GM18951 (cell line): Measurements from ENCODE around the gene PROM1.

Source experiments
- POLR2A ChIP-seq: IDR thresholded peaks from 4 replicates; pipeline ENCODE4 v1.6.1; 2011; ENCODE audit warnings: mild to moderate bottlenecking; ENCODE audit not compliant: insufficient read length, insufficient read depth; ENCODE audit errors: extremely low read depth
- in situ Hi-C: fragments of 300-500 bp; cut with MboI; formaldehyde crosslinking; loops from one replicate; pipeline ENCODE4 v1.12.0; 2022; ENCODE audit warnings: low sequenced_read_pairs, mixed read lengths, inconsistent platforms; ENCODE audit not compliant: unreplicated experiment

PROM1 gene

DNA sequence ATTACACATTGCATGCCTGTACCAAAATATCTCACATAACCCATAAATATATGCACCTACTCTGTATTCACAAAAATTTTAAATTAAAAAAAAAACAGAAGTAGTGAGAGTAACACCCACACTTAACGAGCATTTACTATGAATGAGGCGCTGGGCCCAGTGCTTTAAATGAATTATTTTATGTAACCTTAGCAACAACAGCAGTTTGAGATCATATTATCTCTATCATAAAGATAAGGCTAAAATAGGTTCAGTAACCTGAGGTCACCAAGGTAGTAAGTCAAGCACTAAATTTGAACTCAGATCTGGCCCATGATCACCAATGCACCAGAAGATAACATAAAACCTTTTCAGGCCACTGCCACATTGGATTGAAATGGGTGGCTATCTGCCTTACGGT lies 5.3 kb upstream of the PROM1 start:
- no peak for TF ChIP-seq POLR2A
- in situ Hi-C loops = no loop called here

DNA sequence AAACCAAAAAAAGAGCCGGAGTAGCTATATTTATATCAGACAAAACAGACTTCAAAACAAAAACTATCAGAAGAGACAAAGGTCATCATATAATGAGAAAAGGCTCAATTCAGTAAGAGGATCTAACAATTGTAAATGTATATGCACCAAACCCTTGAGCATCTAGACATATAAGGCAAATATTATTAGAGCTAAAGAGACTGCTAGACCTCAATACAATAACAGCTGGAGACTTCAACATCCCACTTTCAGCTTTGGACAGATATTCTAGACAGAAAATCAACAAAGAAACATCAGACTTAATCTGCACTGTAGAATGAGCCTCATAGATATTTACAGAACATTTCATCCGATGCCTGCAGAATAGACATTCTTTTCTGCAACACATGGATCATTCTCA lies 4.8 kb upstream of the PROM1 start:
- no peak for TF ChIP-seq POLR2A
- in situ Hi-C loops = no loop called here

DNA sequence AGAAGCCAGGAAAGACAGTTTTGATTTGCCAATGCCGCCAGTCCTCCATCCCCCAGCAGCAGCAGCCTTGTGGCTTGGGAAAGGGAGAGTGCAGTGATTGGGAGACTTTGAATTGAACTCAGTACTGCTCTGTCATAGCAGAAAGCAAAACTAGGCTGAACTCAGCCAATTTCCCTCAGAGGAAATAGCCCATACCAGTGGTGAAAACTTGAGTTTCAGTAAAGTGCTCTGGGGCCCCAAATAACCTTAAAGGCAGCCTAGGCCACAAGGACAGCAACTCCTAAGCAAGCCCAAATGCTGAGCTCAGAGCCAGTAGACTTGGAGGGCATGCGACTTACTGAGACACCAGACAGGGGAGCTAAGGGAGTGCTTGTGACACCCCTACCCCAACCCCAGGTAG lies 2.0 kb upstream of the PROM1 start:
- in situ Hi-C loops = no loop called here
- TF ChIP-seq POLR2A = no peak

DNA sequence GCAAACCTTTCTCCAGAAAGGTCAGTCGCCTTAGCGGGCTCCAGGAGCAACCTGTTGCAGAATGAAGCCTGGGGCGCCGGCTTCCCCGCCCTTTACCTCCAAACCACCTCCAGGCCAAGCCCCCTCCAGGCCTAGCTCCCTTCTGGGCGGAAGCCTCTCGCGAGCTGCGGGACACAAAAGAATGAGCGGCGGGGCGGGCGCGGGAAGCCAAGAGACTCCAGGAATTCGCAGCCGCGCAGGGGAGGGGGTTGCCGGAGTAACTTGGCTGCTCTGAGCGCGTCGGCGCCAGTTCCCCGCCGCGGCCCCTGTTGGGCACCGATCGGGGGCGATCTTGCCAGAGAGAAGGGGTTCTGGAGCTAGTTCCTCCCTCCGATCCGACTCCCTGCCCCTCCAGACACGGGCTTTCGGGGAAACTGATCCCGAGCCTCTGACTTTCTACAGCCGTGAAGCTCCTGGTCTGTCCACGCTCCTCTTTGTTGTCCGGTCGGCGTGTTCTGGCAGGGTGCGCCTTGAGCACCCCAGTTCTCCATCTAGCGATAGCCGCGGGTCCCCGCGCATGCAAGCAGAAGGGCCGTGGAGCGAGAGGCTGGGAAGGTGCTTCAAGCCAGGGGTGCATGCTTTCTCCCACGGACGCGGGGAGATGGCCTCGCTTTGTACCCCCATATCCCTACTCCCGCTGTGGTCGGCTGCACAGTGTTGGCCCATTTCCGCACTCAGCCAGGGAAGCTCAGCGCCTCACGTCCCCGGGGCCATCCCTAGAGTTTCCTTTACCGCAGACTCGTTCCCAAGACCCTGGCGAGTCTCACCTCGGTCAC lies 1.2 kb downstream of the PROM1 start:
- in situ Hi-C loops = no loop called here
- TF ChIP-seq POLR2A = no peak

DNA sequence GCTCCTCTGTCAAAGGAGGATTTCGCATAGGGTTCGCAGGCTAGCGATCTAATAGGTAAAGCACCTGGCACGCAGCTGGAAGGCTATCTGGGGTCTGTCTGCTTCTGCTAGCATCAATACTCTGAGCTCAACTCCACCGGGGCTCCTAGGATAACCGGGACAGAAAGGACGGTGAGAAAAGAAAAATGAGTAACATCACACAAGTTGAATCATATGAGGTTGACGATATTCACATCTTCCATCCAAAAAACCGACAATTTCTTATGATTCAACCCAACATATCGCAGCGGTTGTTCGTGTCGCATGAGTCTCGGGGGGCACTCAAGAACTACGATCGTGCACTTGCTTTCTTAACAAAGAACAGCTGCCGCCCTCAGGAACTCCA lies 1.8 kb downstream of the PROM1 start:
- TF ChIP-seq POLR2A = no peak
- in situ Hi-C loops = no loop called here

DNA sequence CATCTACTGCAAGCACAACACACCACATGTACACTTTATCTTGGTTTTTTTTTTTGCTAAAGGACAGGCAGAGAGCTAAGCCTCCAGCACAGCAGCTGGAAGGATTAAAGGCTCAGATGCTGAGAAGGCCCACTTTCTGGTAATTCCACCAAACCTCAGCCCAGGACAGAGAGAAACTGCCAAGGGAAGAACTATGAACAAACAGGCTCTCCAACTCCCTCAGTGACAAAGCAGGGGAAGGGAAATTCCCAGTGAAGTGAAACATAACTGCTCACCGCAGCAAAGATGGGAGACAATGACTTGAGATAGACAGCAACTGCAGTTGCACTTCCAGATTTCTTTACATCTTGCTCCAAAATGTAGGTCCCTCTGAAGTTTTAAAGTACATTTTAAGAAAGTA lies 4.8 kb downstream of the PROM1 start:
- TF ChIP-seq POLR2A = no peak
- in situ Hi-C loops = no loop called here

DNA sequence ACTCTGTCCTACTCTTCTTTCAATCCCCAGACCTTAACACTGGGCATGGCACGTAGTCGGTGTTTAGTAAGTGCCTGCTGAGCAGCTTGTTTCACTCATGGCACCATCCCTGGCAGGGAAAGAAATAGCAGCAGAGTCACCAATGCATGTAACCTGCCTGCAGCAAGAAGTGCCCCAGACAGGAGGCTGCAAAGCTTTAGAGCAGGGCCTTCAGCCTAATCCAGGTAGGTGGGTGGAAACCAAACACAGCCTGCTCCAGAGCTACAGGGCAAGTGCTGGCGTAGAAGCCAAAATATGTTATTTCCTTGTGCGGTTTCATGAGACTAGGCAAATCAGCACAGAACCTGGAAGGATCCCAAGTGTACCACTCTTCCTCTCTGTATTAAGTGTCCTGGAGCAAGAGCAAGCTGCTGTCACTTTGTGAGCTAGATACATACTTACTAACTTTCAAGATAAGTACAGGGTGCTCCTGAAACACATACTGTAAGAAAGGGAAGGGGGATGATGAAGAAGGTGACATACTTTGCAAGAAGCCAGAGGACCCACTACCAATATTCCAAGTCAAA lies 5.5 kb downstream of the PROM1 start:
- in situ Hi-C loops = no loop called here
- TF ChIP-seq POLR2A = no peak

DNA sequence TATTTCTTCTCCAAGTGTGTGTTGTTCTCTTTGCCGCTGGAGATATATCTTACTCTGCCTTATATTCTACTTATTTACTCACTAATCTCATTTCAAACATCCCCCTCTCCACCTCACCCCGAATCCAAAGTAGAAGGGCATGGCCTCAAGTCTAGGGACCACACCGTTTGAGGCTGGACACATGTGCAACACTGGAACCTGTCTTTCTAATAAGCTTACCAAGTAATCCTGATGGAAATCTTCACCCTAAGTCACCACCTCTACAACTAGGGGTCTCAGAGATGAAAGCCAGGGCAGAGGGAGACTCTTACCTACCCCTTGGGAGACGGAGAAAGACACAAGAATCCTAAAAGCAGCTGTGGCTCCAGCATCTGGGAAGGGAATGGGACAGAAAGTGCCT lies 6.0 kb downstream of the PROM1 start:
- in situ Hi-C loops = no loop called here
- no peak for TF ChIP-seq POLR2A

DNA sequence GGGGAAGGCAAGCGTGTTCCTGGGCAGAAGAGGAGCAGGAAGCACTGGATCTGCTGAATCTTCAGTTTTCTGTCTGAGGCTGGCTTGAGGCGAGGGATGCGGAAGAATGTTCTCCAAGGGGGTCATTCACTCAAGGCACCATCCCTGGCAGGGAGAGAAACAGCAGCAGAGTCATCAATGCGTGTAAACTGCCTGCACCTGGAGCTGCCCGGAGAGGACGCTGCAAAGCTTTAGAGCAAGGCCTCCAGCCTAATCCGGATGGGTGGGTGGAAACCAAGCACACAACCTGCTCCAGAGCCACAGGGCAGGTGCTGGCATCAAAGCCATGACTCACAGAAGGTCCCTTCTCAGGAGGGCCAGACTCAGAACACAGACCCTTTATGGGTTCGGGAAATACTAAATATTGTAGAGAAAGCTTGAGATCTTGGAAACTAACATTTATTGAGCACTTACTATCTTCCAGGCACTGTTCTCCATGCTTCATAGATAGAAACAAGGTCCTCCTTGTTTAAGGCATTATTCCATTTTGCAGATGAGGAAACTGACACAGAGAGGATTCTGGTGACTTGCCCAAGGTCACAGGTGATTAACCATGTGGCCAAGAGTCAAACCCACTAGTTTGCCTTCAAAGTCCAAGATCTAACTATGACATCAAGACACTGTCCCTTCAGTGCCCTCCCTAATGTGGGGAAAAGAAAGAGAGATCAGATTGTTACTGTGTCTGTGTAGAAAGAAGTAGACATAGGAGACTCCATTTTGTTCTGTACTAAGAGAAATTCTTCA lies 7.7 kb downstream of the PROM1 start:
- in situ Hi-C loops = no loop called here
- TF ChIP-seq POLR2A = no peak

DNA sequence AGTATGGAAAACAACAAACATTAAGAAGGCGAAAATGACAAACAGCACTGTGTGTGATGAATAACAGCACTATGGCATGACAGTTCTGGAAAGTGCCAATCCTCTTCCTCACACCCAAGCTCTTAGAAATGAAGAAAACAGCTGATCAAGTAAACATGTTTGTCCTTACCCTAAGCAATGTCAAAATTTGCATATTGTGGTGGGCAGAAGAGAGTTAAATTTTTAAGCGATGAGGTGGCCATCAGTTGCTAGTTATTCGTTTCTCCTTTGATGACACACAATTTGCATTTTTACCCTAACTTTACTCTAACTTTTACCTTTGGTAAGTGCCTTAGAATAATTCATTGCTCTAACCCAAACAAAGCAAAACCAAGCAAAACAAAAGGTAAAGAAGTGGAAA lies 8.8 kb downstream of the PROM1 start:
- TF ChIP-seq POLR2A = no peak
- in situ Hi-C loops = no loop called here

DNA sequence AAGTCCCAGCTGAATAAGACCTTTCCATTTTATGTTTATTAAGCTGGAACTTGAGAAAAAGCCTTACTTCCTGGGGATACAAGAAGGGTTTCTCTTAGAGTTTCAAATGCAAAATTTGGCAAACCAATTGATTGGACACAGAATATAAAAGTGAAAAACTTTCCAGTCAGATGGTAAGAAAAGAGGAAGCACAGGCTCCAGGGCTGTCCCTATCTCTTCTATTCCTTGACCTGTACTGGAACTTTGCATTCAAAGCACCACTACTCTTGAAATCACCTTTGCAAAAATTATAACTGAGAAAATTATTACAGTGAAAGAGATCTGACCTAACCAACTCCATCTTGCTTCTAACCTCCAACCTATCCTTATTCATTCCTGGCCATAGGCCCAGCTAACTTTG lies 11.7 kb downstream of the PROM1 start:
- no peak for TF ChIP-seq POLR2A
- in situ Hi-C loops = no loop called here

DNA sequence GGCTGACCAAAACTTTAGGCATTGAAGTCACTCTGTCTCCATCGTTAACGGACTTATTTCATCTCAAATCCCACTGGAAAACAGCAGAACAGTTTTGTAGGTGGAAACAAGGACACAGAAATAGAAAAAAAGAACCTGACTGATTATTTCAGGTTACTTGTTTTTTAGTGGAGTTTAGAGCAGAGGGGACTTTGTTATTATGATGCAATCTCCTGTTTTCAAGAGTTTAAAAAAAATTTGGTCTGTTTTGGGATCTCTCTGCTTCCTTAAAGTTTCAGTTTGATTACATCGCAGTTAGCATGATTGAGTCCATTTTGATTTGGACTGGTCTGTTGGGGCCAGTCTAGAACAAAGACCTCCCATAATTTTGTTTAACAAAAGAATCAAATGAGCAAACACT lies 13.6 kb downstream of the PROM1 start:
- no peak for TF ChIP-seq POLR2A

DNA sequence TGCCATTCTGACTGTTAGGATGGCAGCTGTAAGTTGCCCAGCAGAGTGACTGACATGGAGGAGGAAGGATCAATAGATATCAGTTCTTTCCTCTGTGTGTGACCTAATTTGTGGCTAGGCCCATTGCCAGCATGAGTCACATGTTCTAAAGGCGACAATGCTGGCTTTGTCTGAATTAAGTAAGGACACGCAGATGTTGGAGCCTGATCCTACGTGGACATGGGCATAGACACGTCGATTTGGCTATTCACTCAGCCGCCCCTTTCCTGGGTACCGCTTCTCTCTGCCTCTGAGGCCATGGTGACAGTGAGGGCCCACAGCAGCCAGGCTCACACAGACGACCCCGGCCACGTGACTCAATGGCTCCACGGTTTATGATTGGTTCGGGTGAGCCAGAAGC lies 16.3 kb downstream of the PROM1 start:
- in situ Hi-C loops = no loop called here
- no peak for TF ChIP-seq POLR2A

More for the DNA sequence above, 13.6 kb downstream of the PROM1 start:
- in situ Hi-C loops = no loop called here
